Measurements from ENCODE around the gene WDR46.

WDR46 gene

GRCh38 chr6:33250731-33251130, 38.3 kb downstream of the WDR46 start:
- Histone ChIP-seq H3K9ac (ENCODE audit: low read length) (no peak overlapping the region; the same call in 1 of the 2 replicates), H3K4me1 (ENCODE audit: insufficient read depth, low read length, severe bottlenecking) (peaks cover 24% of the 10 kb centered on the region), H3K9me2 (ENCODE audit: low read depth, low read length) (no peaks in the 10 kb centered on the region), H3K4me2 (ENCODE audit: low read length) (no peak overlapping the region), H3F3A (ENCODE audit: insufficient read depth, low read length) (no peaks in the 10 kb centered on the region), H3K36me3 (ENCODE audit: insufficient read depth, low read length) (peaks cover 12% of the 10 kb centered on the region; the same call in 1 of the 2 replicates), H3K4me3 (ENCODE audit: low read depth, low read length, poor library complexity, severe bottlenecking) (no peak overlapping the region), H3K79me2 (ENCODE audit: insufficient read depth, low read length) (no peaks in the 10 kb centered on the region), H4K20me1 (ENCODE audit: insufficient read depth, low read length) (no peaks in the 10 kb centered on the region), H3K9me3 (ENCODE audit: low read length) (no peaks in the 10 kb centered on the region), H2AFZ (ENCODE audit: low read length) (no peak overlapping the region), H3K27ac (ENCODE audit: low read depth, low read length, poor library complexity, severe bottlenecking) (no peak overlapping the region), H3K27me3 (ENCODE audit: insufficient read depth, low read length) (no peaks in the 10 kb centered on the region)
- TF ChIP-seq CTCF (IDR thresholded peaks at IDR 0.05; ENCODE audit: low read length): no peak
- TF ChIP-seq EZH2 (IDR thresholded peaks at IDR 0.05; ENCODE audit: borderline replicate concordance, low read length): no peak

- no peak overlapping the region for H2AFZ ChIP-seq (ENCODE audit: low read length)
- peak overlapping the region; percentile 90 for H3K9ac ChIP-seq (ENCODE audit: low read length)
- TF ChIP-seq EZH2 (IDR thresholded peaks at IDR 0.05; ENCODE audit: borderline replicate concordance, low read length): no peak
- TF ChIP-seq CTCF (IDR thresholded peaks at IDR 0.05; ENCODE audit: low read length): no peak; the same call in 1 of the 2 replicates
- peaks cover 24% of the 10 kb centered on the region for H3K4me1 ChIP-seq (ENCODE audit: insufficient read depth, low read length, severe bottlenecking)
- peak overlapping the region; percentile 76 for H3K4me3 ChIP-seq (ENCODE audit: low read depth, low read length, poor library complexity, severe bottlenecking)
- H3K4me2 ChIP-seq (ENCODE audit: low read length): peak overlapping the region; percentile 93
- peaks cover 12% of the 10 kb centered on the region; the same call in 1 of the 2 replicates for H3K36me3 ChIP-seq (ENCODE audit: insufficient read depth, low read length)
- H3F3A ChIP-seq (ENCODE audit: insufficient read depth, low read length): no peaks in the 10 kb centered on the region
- no peaks in the 10 kb centered on the region for H3K9me3 ChIP-seq (ENCODE audit: low read length)
- no peaks in the 10 kb centered on the region for H4K20me1 ChIP-seq (ENCODE audit: insufficient read depth, low read length)
- no peaks in the 10 kb centered on the region for H3K9me2 ChIP-seq (ENCODE audit: low read depth, low read length)
- no peaks in the 10 kb centered on the region for H3K79me2 ChIP-seq (ENCODE audit: insufficient read depth, low read length)
- H3K27ac ChIP-seq (ENCODE audit: low read depth, low read length, poor library complexity, severe bottlenecking): peak overlapping the region; percentile 63
- no peaks in the 10 kb centered on the region for H3K27me3 ChIP-seq (ENCODE audit: insufficient read depth, low read length)
These were observed 39.1 kb downstream of the WDR46 start for GRCh38 chr6:33249732-33250630.

GRCh38 chr6:33248932-33249731, 39.9 kb downstream of the WDR46 start:
- Histone ChIP-seq H3K36me3 (ENCODE audit: insufficient read depth, low read length) (peaks cover 12% of the 10 kb centered on the region; the same call in 1 of the 2 replicates), H3K9ac (ENCODE audit: low read length) (peak overlapping the region; percentile 90), H3F3A (ENCODE audit: insufficient read depth, low read length) (no peaks in the 10 kb centered on the region), H3K4me1 (ENCODE audit: insufficient read depth, low read length, severe bottlenecking) (peaks cover 24% of the 10 kb centered on the region), H2AFZ (ENCODE audit: low read length) (no peak overlapping the region), H3K9me3 (ENCODE audit: low read length) (no peaks in the 10 kb centered on the region), H3K4me2 (ENCODE audit: low read length) (peak overlapping the region; percentile 93), H3K79me2 (ENCODE audit: insufficient read depth, low read length) (no peaks in the 10 kb centered on the region), H3K4me3 (ENCODE audit: low read depth, low read length, poor library complexity, severe bottlenecking) (peak overlapping the region; percentile 76), H3K27me3 (ENCODE audit: insufficient read depth, low read length) (no peaks in the 10 kb centered on the region), H3K27ac (ENCODE audit: low read depth, low read length, poor library complexity, severe bottlenecking) (peak overlapping the region; percentile 66), H3K9me2 (ENCODE audit: low read depth, low read length) (no peaks in the 10 kb centered on the region), H4K20me1 (ENCODE audit: insufficient read depth, low read length) (no peaks in the 10 kb centered on the region)
- 0 out of 2 replicates have a peak, but pooled peaks have one; percentile 20 for TF ChIP-seq CTCF (IDR thresholded peaks at IDR 0.05; ENCODE audit: low read length)
- TF ChIP-seq EZH2 (IDR thresholded peaks at IDR 0.05; ENCODE audit: borderline replicate concordance, low read length): no peak
